ENCODE results near the gene PHB1.

Gene PHB1

GRCh38 chr17:49456183-49456965 is 41.7 kb upstream of the PHB1 start (continued):
- TF ChIP-seq PRDM10 (tag by site-specific recombination; IDR thresholded peaks at IDR 0.05), result peak; percentile 43; the same call in 1 of the 2 replicates

GRCh38 chr17:49455272-49455861 is 40.7 kb upstream of the PHB1 start:
- POLR2A ChIA-PET, result interaction anchor here (0.5 to 1.4 kb wide), 2 partner anchors 12 to 247 kb away, joined by 3 read pairs; no protein-coding TSS in a partner anchor
- Histone ChIP-seq H3K27ac (ENCODE audit: extremely low read depth, low read depth, low read length) (no peak overlapping the region), H3K9me3 (ENCODE audit: control insufficient read depth, insufficient read depth, low read depth, low read length) (no peaks in the 10 kb centered on the region), H3K4me1 (ENCODE audit: control insufficient read depth, insufficient read depth, low read length) (no peaks in the 10 kb centered on the region; the same call in 1 of the 2 replicates), H3K4me3 (ENCODE audit: low read depth, low read length) (no peak overlapping the region), H3K36me3 (ENCODE audit: control insufficient read depth in 2 of 2, insufficient read depth in 1 of 2, low read length in 2 of 2) (no peaks in the 10 kb centered on the region)
- CTCF ChIA-PET, result interaction anchor here (0.6 to 4.0 kb wide), 8 partner anchors 9 to 718 kb away, joined by 3 to 30 read pairs (median 4); no protein-coding TSS in a partner anchor
- TF ChIP-seq ZNF221 (tag by site-specific recombination; IDR thresholded peaks at IDR 0.05; ENCODE audit: borderline replicate concordance) (no peak), SETDB1 (IDR thresholded peaks at IDR 0.05; ENCODE audit: insufficient read length, low read length) (no peak), ZBTB7A (tag by site-specific recombination; IDR thresholded peaks at IDR 0.05; ENCODE audit: low read depth) (no peak), ZNF214 (tag by site-specific recombination; IDR thresholded peaks at IDR 0.05; ENCODE audit: borderline replicate concordance) (no peak), ZNF777 (tag by site-specific recombination; IDR thresholded peaks at IDR 0.05; ENCODE audit: borderline replicate concordance) (no peak), ZNF398 (tag by site-specific recombination; IDR thresholded peaks at IDR 0.05) (0 out of 2 replicates have a peak, but pooled peaks have one; percentile 11)

- TF ChIP-seq ZNF248 (tag by site-specific recombination; IDR thresholded peaks at IDR 0.05), result no peak
- TF ChIP-seq YY1 (tag by site-specific recombination; IDR thresholded peaks at IDR 0.05), result no peak
- no peak for TF ChIP-seq ZNF311 (tag by site-specific recombination; IDR thresholded peaks at IDR 0.05; ENCODE audit: borderline replicate concordance)
- TF ChIP-seq GLIS2 (tag by site-specific recombination; IDR thresholded peaks at IDR 0.05), result no peak
- POLR2A ChIA-PET, result interaction anchor here (1.4 kb wide), 1 partner anchor 11 kb away, joined by 3 read pairs; no protein-coding TSS in a partner anchor
- Histone ChIP-seq H3K27ac (ENCODE audit: extremely low read depth, low read depth, low read length) (no peak overlapping the region), H3K4me1 (ENCODE audit: control insufficient read depth, insufficient read depth, low read length) (no peaks in the 10 kb centered on the region; the same call in 1 of the 2 replicates), H3K4me3 (ENCODE audit: low read depth, low read length) (no peak overlapping the region), H3K36me3 (ENCODE audit: control insufficient read depth in 2 of 2, insufficient read depth in 1 of 2, low read length in 2 of 2) (no peaks in the 10 kb centered on the region), H3K9me3 (ENCODE audit: control insufficient read depth, insufficient read depth, low read depth, low read length) (no peaks in the 10 kb centered on the region)
- CTCF ChIA-PET, result interaction anchor here (0.6 to 1.2 kb wide), 2 partner anchors 10 to 135 kb away, joined by 3 to 6 read pairs; no protein-coding TSS in a partner anchor
These were observed 39.4 kb upstream of the PHB1 start for GRCh38 chr17:49454050-49454449.

- H3K4me3 ChIP-seq (ENCODE audit: low read depth, low read length), result no peak overlapping the region
- H3K4me1 ChIP-seq (ENCODE audit: control insufficient read depth, insufficient read depth, low read length), result no peaks in the 10 kb centered on the region; the same call in 1 of the 2 replicates
- ChIA-PET POLR2A (no interaction called here), CTCF (interaction anchor here (0.6 to 1.5 kb wide), 5 partner anchors 11 to 558 kb away, joined by 3 to 6 read pairs (median 3); no protein-coding TSS in a partner anchor)
- H3K9me3 ChIP-seq (ENCODE audit: control insufficient read depth, insufficient read depth, low read depth, low read length), result no peaks in the 10 kb centered on the region
- no peak overlapping the region for H3K27ac ChIP-seq (ENCODE audit: extremely low read depth, low read depth, low read length)
- H3K36me3 ChIP-seq (ENCODE audit: control insufficient read depth in 2 of 2, insufficient read depth in 1 of 2, low read length in 2 of 2), result no peaks in the 10 kb centered on the region
- no peak for TF ChIP-seq ZNF433 (tag by site-specific recombination; IDR thresholded peaks at IDR 0.05; ENCODE audit: low read depth)
- TF ChIP-seq ZNF623 (tag by site-specific recombination; IDR thresholded peaks at IDR 0.05), result no peak
These were observed 38.0 kb upstream of the PHB1 start for GRCh38 chr17:49452661-49453060.
